Dedifferentiated amniotic fluid mesenchymal stem cell (primary cell): ENCODE measurements around the gene PSMD10.
A peak's percentile ranks its signal among the peaks of the same experiment; 100 is the strongest.

ENCODE experiments used
- DNase-seq: peaks from one replicate; pipeline ENCODE4 v3.0.0-alpha.2; 2016; ENCODE audit errors: extremely low spot score

The PSMD10 gene

GRCh38 chrX:108091264-108091877, at the start of gene PSMD10, which contains the start of gene ATG4A:
TSS of gene PSMD10 (minus strand) at chrX:108091542. CDS start at chrX:108091520, 22 bp downstream.
TSS of gene ATG4A (plus strand) at chrX:108091778. CDS start at chrX:108091827, 49 bp downstream.
- DNase-seq = peak; percentile 96

- no peak for DNase-seq
Observed at GRCh38 chrX:108138814-108139702, 47.7 kb upstream of the PSMD10 start.

- DNase-seq = no peak
Observed at GRCh38 chrX:108134724-108135123, 43.4 kb upstream of the PSMD10 start.

GRCh38 chrX:108132876-108133275, 41.5 kb upstream of the PSMD10 start:
- DNase-seq = no peak

- no peak for DNase-seq
Observed at GRCh38 chrX:108132034-108132433, 40.7 kb upstream of the PSMD10 start.

- DNase-seq = no peak
Observed at GRCh38 chrX:108131471-108131870, 40.1 kb upstream of the PSMD10 start.

GRCh38 chrX:108130889-108131288, 39.5 kb upstream of the PSMD10 start:
- DNase-seq = no peak

- no peak for DNase-seq
Observed at GRCh38 chrX:108127152-108127551, 35.8 kb upstream of the PSMD10 start.

- no peak for DNase-seq
Observed at GRCh38 chrX:108126661-108127060, 35.3 kb upstream of the PSMD10 start.

- no peak for DNase-seq
Observed at GRCh38 chrX:108123591-108124366, 32.4 kb upstream of the PSMD10 start.

GRCh38 chrX:108122748-108123147, 31.4 kb upstream of the PSMD10 start:
- DNase-seq = no peak

- no peak for DNase-seq
Observed at GRCh38 chrX:108121291-108121690, 29.9 kb upstream of the PSMD10 start.

GRCh38 chrX:108117988-108118387, 26.6 kb upstream of the PSMD10 start:
- DNase-seq = no peak

- no peak for DNase-seq
Observed at GRCh38 chrX:108114541-108114940, 23.2 kb upstream of the PSMD10 start.

- DNase-seq = no peak
Observed at GRCh38 chrX:108105473-108105872, 14.1 kb upstream of the PSMD10 start.

GRCh38 chrX:108097380-108097779, 6.0 kb upstream of the PSMD10 start:
- DNase-seq = no peak

- DNase-seq = no peak
Observed at GRCh38 chrX:108091878-108092291, 543 bp upstream of the PSMD10 start.

- DNase-seq = peak; percentile 27
Observed at GRCh38 chrX:108090491-108091263, 665 bp downstream of the PSMD10 start.

- no peak for DNase-seq
Observed at GRCh38 chrX:108088511-108088910, 2.8 kb downstream of the PSMD10 start.

- DNase-seq = no peak
Observed at GRCh38 chrX:108087792-108088191, 3.5 kb downstream of the PSMD10 start.

GRCh38 chrX:108081110-108081509, 10.2 kb downstream of the PSMD10 start:
- no peak for DNase-seq
